CD4-positive, alpha-beta T cell (primary cell): ENCODE data around the gene RGMA. TPM values are rescaled to one million over a fixed set of nuclear protein-coding genes. Genes with fewer than 3 reads are reported as not detected.

ENCODE experiments used
- ATAC-seq: fragments of 200-7000 bp; cut with Tn5 transposase; one replicate; pipeline ENCODE4 v1.10.0; 2022; ENCODE audit warnings: mild to moderate bottlenecking; ENCODE audit not compliant: poor library complexity
- CTCF ChIA-PET: fragments of 350-600 bp; sonication (Branson Sonifier 250); formaldehyde crosslinking; loops from one replicate; lab custom pipeline; 2021; ENCODE audit warnings: antibody characterized with exemption, inconsistent platforms; lab: Charles Lee
- POLR2A ChIA-PET: fragments of 350-600 bp; sonication (Branson Sonifier 250); formaldehyde crosslinking; loops from one replicate; lab custom pipeline; 2021; ENCODE audit warnings: antibody characterized with exemption, inconsistent platforms; lab: Charles Lee
- DNase-seq, 14 experiments: peaks; one replicate each; pipeline ENCODE4 v3.0.0-alpha.2; 2013 to 2020; ENCODE audit warnings: mixed read lengths in 2 of 14
- H3K27ac ChIP-seq, 2 donors: one replicate each; pipeline versions ENCODE4 v1.5.1 to v1.7.0; 2013; ENCODE audit warnings: low read length in 2 of 2, low read depth in 1 of 2, mild to moderate bottlenecking in 1 of 2
- H3K27me3 ChIP-seq, 2 experiments: 1 replicate in 1 of 2; 2 replicates in 1 of 2; pipeline versions ENCODE4 v1.6.1 to v1.7.0; 2013; ENCODE audit warnings: low read length in 2 of 2, control low read depth in 1 of 2, mild to moderate bottlenecking in 1 of 2, moderate library complexity in 1 of 2; ENCODE audit not compliant: insufficient read depth in 2 of 2, control insufficient read depth in 1 of 2
- H3K36me3 ChIP-seq: one replicate; pipeline ENCODE4 v1.6.1; 2013; ENCODE audit warnings: low read length, control low read depth; ENCODE audit not compliant: insufficient read depth
- H3K4me1 ChIP-seq: one replicate; pipeline ENCODE4 v1.6.1; 2013; ENCODE audit warnings: low read length, control low read depth; ENCODE audit not compliant: insufficient read depth
- H3K4me3 ChIP-seq: one replicate; pipeline ENCODE4 v1.5.1; 2013; ENCODE audit warnings: mild to moderate bottlenecking, low read length, moderate library complexity
- H3K9me3 ChIP-seq, 2 experiments: 1 replicate in 1 of 2; 2 replicates in 1 of 2; pipeline versions ENCODE4 v1.6.1 to v1.7.0; 2013; ENCODE audit warnings: low read length in 2 of 2, mild to moderate bottlenecking in 2 of 2, control low read depth in 1 of 2, moderate library complexity in 1 of 2; ENCODE audit not compliant: control insufficient read depth in 1 of 2, insufficient read depth in 1 of 2
- H3K27ac Mint-ChIP-seq: one replicate; pipeline ENCODE4 v1.8.0; 2020; ENCODE audit warnings: mixed read lengths
- H3K27me3 Mint-ChIP-seq: one replicate; pipeline ENCODE4 v1.8.0; 2021; ENCODE audit warnings: mixed read lengths
- H3K36me3 Mint-ChIP-seq: one replicate; pipeline ENCODE4 v1.8.0; 2021; ENCODE audit warnings: low read depth, mixed read lengths
- H3K4me1 Mint-ChIP-seq: one replicate; pipeline ENCODE4 v1.8.0; 2021; ENCODE audit warnings: low read depth, mixed read lengths
- H3K4me3 Mint-ChIP-seq: one replicate; pipeline ENCODE4 v1.8.0; 2020; ENCODE audit warnings: mild to moderate bottlenecking, mixed read lengths
- H3K9me3 Mint-ChIP-seq: one replicate; pipeline ENCODE4 v1.8.0; 2020; ENCODE audit warnings: mixed read lengths
- intact Hi-C, 2 experiments: fragments of 100-400 bp; cut with DNase I in 1 of 2; cut with micrococcal nuclease in 1 of 2; formaldehyde crosslinking; loops; one replicate each; pipeline versions ENCODE4 v1.15.1 to v1.9.0; 2023 to 2025; cut with DNase I, micrococcal nuclease
- total RNA-seq, 174 experiments: library from RNA in 2 of 174; stranded (reverse) in 2 of 174; gene quantifications; one replicate each; pipeline ENCODE4 v1.2.3 and lab custom pipeline; 2021 to 2026
- TF ChIP-seq, protein P1 (sequence below): fragments of 200-600 bp; IDR thresholded peaks from one replicate; pipeline ENCODE4 v1.8.0; 2022; ENCODE audit warnings: antibody characterized with exemption, mild to moderate bottlenecking

The RGMA gene
- total RNA-seq, 2 experiments from 2014 or later = not detected

DNA sequence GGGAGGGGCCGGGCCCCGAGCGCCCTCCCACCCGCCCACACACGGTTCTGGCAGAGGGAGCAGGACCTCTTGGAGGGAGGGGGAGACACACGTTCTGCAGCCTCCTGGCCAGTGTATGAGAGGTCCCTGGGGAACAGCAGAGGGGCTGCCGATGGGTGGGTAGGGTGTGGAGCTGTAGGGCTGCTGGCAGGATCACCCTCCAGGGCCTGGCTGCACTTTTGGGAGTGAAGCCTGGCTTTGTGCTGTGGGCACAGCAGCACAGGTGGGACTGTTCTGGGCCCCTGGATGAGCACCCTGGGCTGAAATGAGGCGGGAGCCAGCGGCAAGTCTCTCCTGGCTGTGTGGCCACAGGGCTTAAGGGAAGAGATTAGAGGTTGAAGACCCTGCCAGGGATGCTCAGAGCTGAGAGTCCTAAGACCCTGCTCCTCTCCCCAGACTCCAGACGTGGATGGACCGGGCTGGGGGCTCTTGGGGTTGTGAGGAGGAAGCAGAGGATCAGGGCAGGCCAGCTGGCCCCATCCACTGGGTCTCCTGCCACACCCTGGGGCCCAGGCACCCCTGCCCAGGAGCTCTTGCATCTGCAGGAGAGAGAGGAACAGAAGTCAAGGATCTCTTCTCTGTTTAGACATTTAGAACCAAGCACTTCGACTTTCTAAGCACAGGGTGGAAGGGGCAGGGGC lies 45.2 kb downstream of the RGMA start:
- ChIA-PET POLR2A (no interaction called here), CTCF (no interaction called here)
- ATAC-seq = no peak
- no peaks in the 10 kb centered on the region for H3K27me3 Mint-ChIP-seq
- intact Hi-C loops = no loop called here
- Histone ChIP-seq H3K4me3 (no peak overlapping the region), H3K9me3 (peaks cover 6 to 19% of the 10 kb centered on the region in 2 experiments), H3K36me3 (no peaks in the 10 kb centered on the region), H3K27ac (no peak overlapping the region), H3K27me3 (no peaks in the 10 kb centered on the region), H3K4me1 (peaks cover 23% of the 10 kb centered on the region)
- H3K36me3 Mint-ChIP-seq = no peaks in the 10 kb centered on the region
- H3K27ac Mint-ChIP-seq = no peak overlapping the region
- H3K4me3 Mint-ChIP-seq = no peak overlapping the region
- peaks cover 20% of the 10 kb centered on the region for H3K4me1 Mint-ChIP-seq
- TF ChIP-seq, protein P1, sequence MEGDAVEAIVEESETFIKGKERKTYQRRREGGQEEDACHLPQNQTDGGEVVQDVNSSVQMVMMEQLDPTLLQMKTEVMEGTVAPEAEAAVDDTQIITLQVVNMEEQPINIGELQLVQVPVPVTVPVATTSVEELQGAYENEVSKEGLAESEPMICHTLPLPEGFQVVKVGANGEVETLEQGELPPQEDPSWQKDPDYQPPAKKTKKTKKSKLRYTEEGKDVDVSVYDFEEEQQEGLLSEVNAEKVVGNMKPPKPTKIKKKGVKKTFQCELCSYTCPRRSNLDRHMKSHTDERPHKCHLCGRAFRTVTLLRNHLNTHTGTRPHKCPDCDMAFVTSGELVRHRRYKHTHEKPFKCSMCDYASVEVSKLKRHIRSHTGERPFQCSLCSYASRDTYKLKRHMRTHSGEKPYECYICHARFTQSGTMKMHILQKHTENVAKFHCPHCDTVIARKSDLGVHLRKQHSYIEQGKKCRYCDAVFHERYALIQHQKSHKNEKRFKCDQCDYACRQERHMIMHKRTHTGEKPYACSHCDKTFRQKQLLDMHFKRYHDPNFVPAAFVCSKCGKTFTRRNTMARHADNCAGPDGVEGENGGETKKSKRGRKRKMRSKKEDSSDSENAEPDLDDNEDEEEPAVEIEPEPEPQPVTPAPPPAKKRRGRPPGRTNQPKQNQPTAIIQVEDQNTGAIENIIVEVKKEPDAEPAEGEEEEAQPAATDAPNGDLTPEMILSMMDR = no peak
- H3K9me3 Mint-ChIP-seq = peaks cover 2% of the 10 kb centered on the region
- no peak for DNase-seq

DNA sequence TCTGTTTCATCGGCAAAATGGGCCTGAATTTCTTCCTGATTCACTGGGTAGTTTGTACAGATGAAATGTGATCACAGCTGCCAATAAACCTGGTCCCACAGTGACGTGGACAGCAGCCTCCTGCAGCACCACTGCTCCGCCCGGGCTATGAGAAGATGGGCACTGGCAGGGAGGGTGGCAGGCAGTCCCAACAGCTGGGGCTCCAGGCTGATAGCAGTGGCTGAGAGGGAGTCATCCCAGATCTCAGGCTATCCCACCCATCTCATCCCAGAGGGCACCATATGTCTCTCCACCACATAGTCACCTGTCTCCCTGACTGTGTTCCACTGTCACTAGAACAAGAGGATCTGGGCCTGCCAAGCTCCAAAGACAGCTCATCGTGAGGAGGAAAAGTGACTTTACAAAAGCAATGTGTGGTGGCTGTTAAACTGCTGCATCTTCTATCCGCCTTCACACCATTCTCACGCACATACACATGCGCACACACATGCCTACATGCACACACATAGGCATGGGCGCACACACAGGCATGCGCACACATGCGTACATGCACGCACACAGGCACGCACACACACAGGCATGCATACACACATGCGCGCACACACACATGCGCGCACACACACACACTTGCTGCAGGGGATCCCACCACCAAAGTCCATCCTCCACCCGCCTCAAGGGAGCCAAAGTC lies 46.2 kb downstream of the RGMA start:
- H3K36me3 Mint-ChIP-seq = no peaks in the 10 kb centered on the region
- TF ChIP-seq, protein P1 = no peak
- intact Hi-C loops = no loop called here
- no peak overlapping the region for H3K27ac ChIP-seq
- no peaks in the 10 kb centered on the region for H3K27me3 ChIP-seq
- no peak for ATAC-seq
- CTCF ChIA-PET = no interaction called here
- peaks cover 2% of the 10 kb centered on the region for H3K9me3 Mint-ChIP-seq
- H3K36me3 ChIP-seq = no peaks in the 10 kb centered on the region
- DNase-seq = no peak
- H3K4me3 ChIP-seq = no peak overlapping the region
- H3K4me1 ChIP-seq = peaks cover 14% of the 10 kb centered on the region
- peaks cover 13% of the 10 kb centered on the region for H3K4me1 Mint-ChIP-seq
- no peak overlapping the region for H3K27ac Mint-ChIP-seq
- no peaks in the 10 kb centered on the region for H3K27me3 Mint-ChIP-seq
- POLR2A ChIA-PET = interaction anchor here (0.8 kb wide), 1 partner anchor 14 kb away, joined by 4 read pairs; no protein-coding TSS in a partner anchor
- peaks cover 6 to 19% of the 10 kb centered on the region in 2 experiments for H3K9me3 ChIP-seq
- no peak overlapping the region for H3K4me3 Mint-ChIP-seq

DNA sequence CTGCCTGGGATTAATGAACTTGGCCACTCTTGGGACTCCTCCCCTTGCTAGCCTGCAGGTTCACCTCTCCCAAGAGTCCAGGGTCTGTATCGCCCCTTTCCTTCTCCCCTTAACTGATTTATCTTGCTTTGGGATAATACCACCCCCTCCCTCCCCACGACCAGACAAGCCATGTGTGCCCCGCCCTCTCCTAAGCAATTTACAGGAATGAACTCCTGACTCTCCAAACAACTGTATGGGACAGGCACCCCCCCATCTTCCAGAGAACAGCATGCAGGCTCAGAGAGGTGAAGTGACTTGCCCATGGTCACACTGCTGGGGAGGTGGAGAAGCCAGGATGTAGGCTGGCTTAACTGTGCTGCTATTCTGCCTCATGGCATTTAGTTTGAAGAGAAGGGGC lies 46.8 kb downstream of the RGMA start:
- CTCF ChIA-PET = no interaction called here
- Histone ChIP-seq H3K36me3 (no peaks in the 10 kb centered on the region), H3K4me3 (no peak overlapping the region), H3K4me1 (peaks cover 8% of the 10 kb centered on the region), H3K27me3 (no peaks in the 10 kb centered on the region), H3K9me3 (peaks cover 6 to 21% of the 10 kb centered on the region in 2 experiments), H3K27ac (no peak overlapping the region)
- no peaks in the 10 kb centered on the region for H3K27me3 Mint-ChIP-seq
- no peak for DNase-seq
- TF ChIP-seq, protein P1 = no peak
- intact Hi-C loops = no loop called here
- H3K36me3 Mint-ChIP-seq = no peaks in the 10 kb centered on the region
- peaks cover 9% of the 10 kb centered on the region for H3K4me1 Mint-ChIP-seq
- H3K4me3 Mint-ChIP-seq = no peak overlapping the region
- no peak for ATAC-seq
- POLR2A ChIA-PET = no interaction called here
- peaks cover 2% of the 10 kb centered on the region for H3K9me3 Mint-ChIP-seq
- H3K27ac Mint-ChIP-seq = no peak overlapping the region
